IPS-18a (cell line): Measurements from ENCODE around the gene RNF151.
A peak's percentile ranks its signal among the peaks of the same experiment; 100 is the strongest.

ENCODE experiments used
- H3K27ac ChIP-seq: one replicate; pipeline ENCODE4 v1.5.1; 2013; ENCODE audit warnings: low read length
- H3K27me3 ChIP-seq: one replicate; pipeline ENCODE4 v1.6.1; 2013; ENCODE audit warnings: mild to moderate bottlenecking, low read length; ENCODE audit not compliant: control insufficient read depth, insufficient read depth
- H3K36me3 ChIP-seq: one replicate; pipeline ENCODE4 v1.6.1; 2013; ENCODE audit warnings: low read depth, low read length; ENCODE audit not compliant: control insufficient read depth
- H3K4me1 ChIP-seq: one replicate; pipeline ENCODE4 v1.6.1; 2013; ENCODE audit warnings: low read depth, low read length; ENCODE audit not compliant: control insufficient read depth
- H3K4me3 ChIP-seq: one replicate; pipeline ENCODE4 v1.5.1; 2013; ENCODE audit warnings: low read length
- H3K9ac ChIP-seq: one replicate; pipeline ENCODE4 v1.6.1; 2013; ENCODE audit warnings: mild to moderate bottlenecking, low read length, moderate library complexity
- H3K9me3 ChIP-seq: one replicate; pipeline ENCODE4 v1.6.1; 2013; ENCODE audit warnings: low read depth, low read length; ENCODE audit not compliant: control insufficient read depth

RNF151 gene

GRCh38 chr16:1976216-1976520, 9.5 kb downstream of the RNF151 start:
- no peak overlapping the region for H3K27ac ChIP-seq
- peaks cover 28% of the 10 kb centered on the region for H3K36me3 ChIP-seq
- H3K9ac ChIP-seq = no peak overlapping the region
- no peaks in the 10 kb centered on the region for H3K9me3 ChIP-seq
- no peak overlapping the region for H3K4me3 ChIP-seq
- peaks cover 9% of the 10 kb centered on the region for H3K4me1 ChIP-seq
- peaks cover 20% of the 10 kb centered on the region for H3K27me3 ChIP-seq

DNA sequence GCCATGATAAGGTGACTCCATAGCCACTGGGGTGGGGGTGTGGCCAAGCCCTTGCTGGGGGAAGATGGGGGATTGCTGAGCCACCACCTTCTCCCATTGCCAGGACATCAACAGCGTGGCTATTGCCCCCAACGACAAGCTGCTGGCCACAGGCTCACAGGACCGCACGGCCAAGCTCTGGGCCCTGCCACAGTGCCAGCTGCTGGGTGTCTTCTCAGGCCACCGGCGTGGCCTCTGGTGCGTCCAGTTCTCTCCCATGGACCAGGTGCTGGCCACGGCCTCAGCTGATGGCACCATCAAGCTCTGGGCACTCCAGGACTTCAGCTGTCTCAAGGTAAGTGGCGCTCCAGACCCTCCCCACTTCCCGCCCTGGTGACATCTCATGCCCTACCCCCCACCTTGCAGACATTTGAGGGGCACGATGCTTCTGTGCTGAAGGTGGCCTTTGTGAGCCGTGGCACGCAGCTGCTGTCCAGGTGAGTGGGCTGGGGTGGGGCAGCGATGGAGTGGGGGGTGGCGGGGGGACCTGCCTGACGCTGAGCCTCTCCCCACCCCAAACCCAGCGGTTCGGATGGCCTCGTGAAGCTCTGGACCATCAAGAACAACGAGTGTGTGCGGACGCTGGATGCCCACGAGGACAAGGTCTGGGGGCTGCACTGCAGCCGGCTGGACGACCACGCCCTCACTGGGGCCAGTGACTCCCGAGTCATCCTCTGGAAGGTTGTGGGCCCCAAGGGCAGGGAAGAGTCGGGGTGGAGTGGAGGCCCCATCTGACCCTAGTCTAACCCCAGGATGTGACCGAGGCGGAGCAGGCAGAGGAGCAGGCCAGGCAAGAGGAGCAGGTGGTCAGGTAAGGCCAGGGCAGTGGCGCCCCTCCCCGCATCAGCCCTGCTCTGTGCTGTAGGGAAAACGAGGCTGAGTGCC, 10.6 kb downstream of the RNF151 start:
- Histone ChIP-seq H3K4me3 (no peak overlapping the region), H3K27ac (no peak overlapping the region), H3K9me3 (no peaks in the 10 kb centered on the region), H3K4me1 (peaks cover 9% of the 10 kb centered on the region), H3K9ac (no peak overlapping the region), H3K36me3 (peaks cover 28% of the 10 kb centered on the region), H3K27me3 (peaks cover 30% of the 10 kb centered on the region)

- Histone ChIP-seq H3K27me3 (peaks cover 37% of the 10 kb centered on the region), H3K4me3 (no peak overlapping the region), H3K9ac (no peak overlapping the region), H3K9me3 (no peaks in the 10 kb centered on the region), H3K27ac (no peak overlapping the region), H3K36me3 (peaks cover 28% of the 10 kb centered on the region), H3K4me1 (peaks cover 9% of the 10 kb centered on the region)
Measured at GRCh38 chr16:1977875-1978268, 11.2 kb downstream of the RNF151 start.

GRCh38 chr16:1978476-1979120, 11.9 kb downstream of the RNF151 start:
- peaks cover 28% of the 10 kb centered on the region for H3K36me3 ChIP-seq
- H3K4me3 ChIP-seq = peak overlapping the region; percentile 30
- H3K27me3 ChIP-seq = peaks cover 41% of the 10 kb centered on the region
- H3K4me1 ChIP-seq = peaks cover 13% of the 10 kb centered on the region
- H3K9me3 ChIP-seq = no peaks in the 10 kb centered on the region
- no peak overlapping the region for H3K9ac ChIP-seq
- H3K27ac ChIP-seq = no peak overlapping the region

DNA sequence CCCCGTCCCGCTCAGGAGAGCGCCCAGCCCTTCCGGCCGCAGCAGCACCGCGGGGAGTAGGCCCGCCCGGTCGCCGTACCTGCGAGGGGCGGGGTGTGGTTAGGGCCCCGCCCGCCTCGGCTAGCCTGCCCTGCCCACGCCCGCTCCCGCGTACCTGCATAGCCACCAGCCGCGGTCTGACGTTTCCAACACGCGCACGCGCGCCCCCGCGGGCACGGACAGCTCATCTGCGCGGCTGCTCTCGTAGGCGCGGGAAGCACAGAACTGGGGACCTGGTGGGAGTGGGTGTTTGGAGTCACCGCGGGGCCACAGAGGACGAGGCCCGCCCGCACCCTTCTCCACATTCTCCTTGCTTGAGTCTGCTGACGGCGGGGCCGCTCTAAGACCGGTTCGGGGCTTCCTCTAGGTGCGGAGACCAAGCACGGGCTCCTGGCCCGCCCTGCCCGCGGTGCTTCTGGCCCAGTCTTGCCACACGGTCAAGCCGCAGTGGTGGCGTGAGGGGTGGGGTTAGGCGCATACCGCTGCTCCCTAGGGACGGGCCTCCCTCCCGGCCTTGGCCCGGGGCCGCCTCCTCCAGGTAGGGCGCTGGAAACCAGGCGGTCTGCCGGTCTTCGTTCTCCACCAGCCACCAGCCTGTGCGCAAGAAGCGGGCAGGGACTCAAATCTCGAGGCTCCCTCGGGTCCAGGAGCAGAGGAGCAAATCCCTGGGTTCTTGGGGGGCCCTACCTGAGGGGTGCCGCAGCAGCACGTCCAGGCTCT, 12.8 kb downstream of the RNF151 start:
- Histone ChIP-seq H3K9me3 (no peaks in the 10 kb centered on the region), H3K27me3 (peaks cover 41% of the 10 kb centered on the region), H3K4me1 (peaks cover 13% of the 10 kb centered on the region), H3K36me3 (peaks cover 26% of the 10 kb centered on the region), H3K9ac (no peak overlapping the region), H3K27ac (no peak overlapping the region), H3K4me3 (peak overlapping the region; percentile 30)

DNA sequence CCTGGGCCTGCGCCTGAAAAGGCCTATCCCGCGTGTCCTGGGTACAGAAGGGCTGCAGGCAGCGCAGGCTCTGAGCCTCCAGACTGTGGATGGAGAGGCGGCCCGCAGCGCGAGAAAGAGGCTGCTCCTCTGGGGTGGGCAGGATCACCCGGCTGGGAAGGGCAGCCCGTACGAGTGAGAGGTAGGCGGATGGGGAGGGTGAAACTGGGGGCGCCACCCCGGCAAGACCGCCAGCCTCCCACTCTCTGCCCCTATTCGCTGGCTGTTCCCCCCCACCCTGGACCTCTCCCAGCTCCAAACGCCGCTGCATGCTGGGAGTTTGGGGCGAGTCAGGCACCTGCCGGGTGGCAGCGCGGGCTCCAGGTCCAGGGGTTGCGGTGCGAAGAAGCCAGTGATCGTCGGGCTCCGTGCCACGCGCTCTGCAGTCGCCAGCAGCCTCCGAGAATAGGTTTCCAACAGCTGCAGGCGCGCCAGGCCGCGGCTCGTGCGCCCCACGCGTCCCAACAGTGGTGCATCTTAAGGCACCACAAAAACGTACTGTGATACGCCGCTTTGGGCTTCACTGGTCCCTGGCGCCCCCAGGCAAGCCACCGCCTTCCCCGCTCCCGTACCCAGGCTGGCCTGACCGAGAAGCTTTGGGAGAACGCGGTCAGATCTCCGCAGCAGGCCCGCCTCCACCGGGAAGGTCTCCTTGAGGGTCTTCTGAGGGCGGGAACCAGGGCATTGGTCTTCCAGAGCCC, 13.5 kb downstream of the RNF151 start:
- Histone ChIP-seq H3K27ac (no peak overlapping the region), H3K27me3 (peaks cover 41% of the 10 kb centered on the region), H3K4me3 (peak overlapping the region; percentile 30), H3K9ac (no peak overlapping the region), H3K9me3 (no peaks in the 10 kb centered on the region), H3K4me1 (peaks cover 13% of the 10 kb centered on the region), H3K36me3 (peaks cover 19% of the 10 kb centered on the region)

- H3K4me3 ChIP-seq = no peak overlapping the region
- H3K36me3 ChIP-seq = peaks cover 15% of the 10 kb centered on the region
- peaks cover 13% of the 10 kb centered on the region for H3K4me1 ChIP-seq
- H3K9ac ChIP-seq = no peak overlapping the region
- no peak overlapping the region for H3K27ac ChIP-seq
- peaks cover 41% of the 10 kb centered on the region for H3K27me3 ChIP-seq
- no peaks in the 10 kb centered on the region for H3K9me3 ChIP-seq
Measured at GRCh38 chr16:1980770-1981087, 14.1 kb downstream of the RNF151 start.

DNA sequence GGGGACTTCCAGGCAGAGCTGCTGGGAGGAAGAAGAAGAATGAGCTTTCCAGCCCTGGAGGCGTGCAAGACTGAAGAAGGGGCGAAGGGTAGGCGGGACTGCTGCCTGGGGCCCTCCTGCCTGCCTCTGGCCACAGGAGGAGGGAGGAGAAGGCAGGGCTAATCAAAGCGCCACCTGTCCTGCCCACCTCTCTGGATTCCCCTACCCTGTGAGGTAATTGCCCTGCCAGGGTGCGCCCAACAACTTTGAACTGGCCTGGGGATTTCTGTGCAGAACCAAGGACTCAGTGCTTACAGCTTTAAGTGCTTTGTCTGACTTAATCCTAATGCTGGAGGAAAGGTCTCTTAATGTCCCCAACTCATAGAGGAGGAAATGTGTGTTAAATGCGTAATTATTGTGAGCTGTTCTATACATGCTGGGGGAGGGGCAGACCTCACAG, 14.8 kb downstream of the RNF151 start, which contains the start of gene NOXO1:
NOXO1 (minus strand) TSS at position 72 of the 439 bp plus-strand sequence. CDS start 290 bp downstream, outside the sequence.
- Histone ChIP-seq H3K27me3 (peaks cover 41% of the 10 kb centered on the region), H3K4me3 (no peak within 1 kb of the TSS), H3K4me1 (peaks cover 13% of the 10 kb centered on the region), H3K9me3 (no peaks in the 10 kb centered on the region), H3K36me3 (peaks cover 15% of the 10 kb centered on the region), H3K9ac (no peak within 1 kb of the TSS), H3K27ac (no peak within 1 kb of the TSS)

DNA sequence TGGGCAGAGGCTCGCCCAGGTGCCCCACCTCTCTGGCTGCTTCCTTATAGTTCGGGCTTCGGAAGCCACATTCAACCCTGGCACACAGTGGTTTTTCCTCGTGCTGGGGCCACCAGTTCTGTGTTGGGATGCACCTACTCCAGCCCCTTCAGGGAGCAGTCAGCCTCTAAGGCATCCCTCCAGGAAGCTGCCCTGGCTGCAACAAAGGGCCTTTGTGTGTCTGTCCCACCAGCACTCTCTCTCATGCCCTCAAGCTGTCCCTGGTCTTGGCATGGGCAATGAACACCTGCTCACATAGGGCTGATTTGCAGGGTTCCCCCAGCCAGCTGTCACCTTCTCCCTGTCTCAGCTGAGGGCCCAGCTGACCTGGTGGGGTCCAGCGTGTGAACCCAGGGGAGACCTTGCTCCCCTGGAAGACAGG, 15.4 kb downstream of the RNF151 start:
- no peaks in the 10 kb centered on the region for H3K9me3 ChIP-seq
- H3K27ac ChIP-seq = no peak overlapping the region
- H3K4me1 ChIP-seq = peaks cover 13% of the 10 kb centered on the region
- no peak overlapping the region for H3K4me3 ChIP-seq
- H3K27me3 ChIP-seq = peaks cover 41% of the 10 kb centered on the region
- H3K9ac ChIP-seq = no peak overlapping the region
- H3K36me3 ChIP-seq = peaks cover 10% of the 10 kb centered on the region

DNA sequence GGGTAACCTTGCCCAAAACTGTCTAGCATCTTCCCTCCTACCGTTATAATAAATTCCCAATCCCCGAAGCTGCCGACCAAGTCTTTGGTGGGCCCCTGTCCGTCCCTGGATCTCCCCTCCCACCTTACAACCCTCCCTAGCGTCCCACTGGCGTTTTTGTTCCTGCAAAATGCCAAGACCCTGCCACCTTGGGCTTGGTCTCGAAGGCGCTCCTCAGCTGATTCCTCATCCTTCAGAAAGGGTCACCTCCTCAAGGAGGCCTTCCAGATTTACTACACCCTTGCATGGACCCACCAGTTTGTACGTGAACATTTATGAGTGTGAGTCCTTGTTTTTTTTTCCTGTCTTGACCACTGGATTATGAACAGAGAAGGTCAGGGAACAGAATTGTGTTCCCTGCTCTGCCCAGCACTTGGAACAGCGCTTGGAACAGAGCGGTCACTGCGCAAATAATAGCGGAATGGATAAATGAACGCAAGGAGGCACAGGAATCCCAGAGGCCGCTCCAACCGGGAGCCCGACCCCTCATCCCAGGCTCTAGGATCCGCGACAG, 16.4 kb downstream of the RNF151 start:
- H3K27ac ChIP-seq = no peak overlapping the region
- H3K4me3 ChIP-seq = peak overlapping the region; percentile 86
- no peaks in the 10 kb centered on the region for H3K9me3 ChIP-seq
- H3K36me3 ChIP-seq = peaks cover 9% of the 10 kb centered on the region
- peaks cover 13% of the 10 kb centered on the region for H3K4me1 ChIP-seq
- H3K9ac ChIP-seq = no peak overlapping the region
- H3K27me3 ChIP-seq = peaks cover 41% of the 10 kb centered on the region
